GM18951 (cell line): ENCODE measurements around the gene CDX1.

ENCODE experiments used
- POLR2A ChIP-seq: IDR thresholded peaks from 4 replicates; pipeline ENCODE4 v1.6.1; 2011; ENCODE audit warnings: mild to moderate bottlenecking; ENCODE audit not compliant: insufficient read length, insufficient read depth; ENCODE audit errors: extremely low read depth
- in situ Hi-C: fragments of 300-500 bp; cut with MboI; formaldehyde crosslinking; loops from one replicate; pipeline ENCODE4 v1.12.0; 2022; ENCODE audit warnings: low sequenced_read_pairs, mixed read lengths, inconsistent platforms; ENCODE audit not compliant: unreplicated experiment

The CDX1 gene

GRCh38 chr5:150144879-150145278 is 21.7 kb upstream of the CDX1 start:
- no peak for TF ChIP-seq POLR2A
- in situ Hi-C loops: no loop called here

DNA sequence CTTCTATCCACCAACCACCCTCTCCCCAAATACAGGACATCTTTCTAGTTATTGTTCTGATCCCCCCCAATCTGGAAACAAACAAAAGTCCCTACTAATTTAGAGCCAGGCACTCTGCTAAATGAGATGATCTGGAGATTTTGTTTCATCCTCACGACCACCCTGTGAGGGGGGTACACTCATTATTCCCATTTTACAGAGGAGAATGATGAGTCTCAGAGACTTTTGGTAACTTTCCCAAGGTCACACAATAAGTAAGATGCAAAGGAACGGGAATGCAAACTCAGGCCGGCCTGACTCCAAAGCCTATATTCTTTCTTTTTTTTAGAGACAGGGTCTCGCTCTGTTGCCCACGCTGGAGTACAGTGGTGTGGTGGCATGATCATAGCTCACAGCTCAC is 20.3 kb upstream of the CDX1 start:
- in situ Hi-C loops: no loop called here
- TF ChIP-seq POLR2A: no peak

DNA sequence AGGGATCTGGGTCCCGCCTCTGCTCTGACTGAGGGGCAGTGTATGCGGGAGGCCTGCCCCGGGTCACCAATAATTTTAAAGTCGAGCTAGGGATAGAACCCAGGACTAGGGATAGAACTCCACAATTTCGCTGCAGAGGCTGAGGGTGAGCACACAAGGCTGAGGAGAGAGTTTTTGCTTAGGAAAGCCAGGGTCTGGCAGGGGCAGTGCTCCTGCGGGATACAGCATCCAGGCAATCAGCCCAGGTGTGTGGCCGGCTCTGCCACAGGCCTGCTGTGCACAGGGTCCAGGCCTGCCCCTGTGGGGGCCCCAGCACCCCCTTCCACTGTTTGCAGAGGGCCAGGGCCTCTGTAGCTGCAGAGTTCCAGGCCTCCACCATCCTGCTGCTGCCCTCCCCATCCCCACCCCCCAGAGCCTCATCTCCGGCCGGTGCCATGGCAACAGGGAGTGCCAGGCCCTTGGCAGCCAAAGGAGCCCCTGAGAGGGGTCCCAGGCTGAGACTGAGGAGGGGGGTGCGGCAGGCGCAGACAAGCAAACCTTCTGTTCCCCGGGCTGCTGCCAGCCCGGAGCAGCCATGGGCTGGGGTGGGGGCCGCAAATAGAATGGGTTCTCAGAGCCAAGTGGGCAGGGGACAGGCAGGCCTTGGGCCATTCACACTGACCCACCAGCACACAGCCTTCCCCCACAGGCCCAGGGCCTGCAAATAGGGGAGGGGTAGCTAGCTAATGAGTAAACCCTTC is 19.5 kb upstream of the CDX1 start:
- TF ChIP-seq POLR2A: no peak
- in situ Hi-C loops: no loop called here

DNA sequence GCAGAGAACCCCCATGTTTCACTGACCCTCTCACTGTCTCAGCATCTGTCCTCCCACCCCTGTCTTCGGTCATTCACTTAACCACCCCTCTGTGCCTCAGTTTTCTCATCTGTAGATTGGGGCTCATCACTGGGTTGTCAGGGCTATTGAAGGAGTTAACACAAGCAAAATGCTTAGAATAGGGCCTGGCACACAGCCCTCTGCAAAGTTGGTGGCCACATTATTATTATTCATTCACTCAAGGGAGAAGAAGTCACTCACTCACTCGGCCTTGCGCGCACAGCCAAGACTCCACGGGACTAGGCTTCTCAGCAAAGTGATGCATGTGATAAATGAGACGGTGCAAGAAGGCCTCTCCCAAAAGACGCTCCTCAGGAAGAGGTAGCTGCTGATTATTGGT is 18.9 kb upstream of the CDX1 start:
- in situ Hi-C loops: no loop called here
- TF ChIP-seq POLR2A: no peak

DNA sequence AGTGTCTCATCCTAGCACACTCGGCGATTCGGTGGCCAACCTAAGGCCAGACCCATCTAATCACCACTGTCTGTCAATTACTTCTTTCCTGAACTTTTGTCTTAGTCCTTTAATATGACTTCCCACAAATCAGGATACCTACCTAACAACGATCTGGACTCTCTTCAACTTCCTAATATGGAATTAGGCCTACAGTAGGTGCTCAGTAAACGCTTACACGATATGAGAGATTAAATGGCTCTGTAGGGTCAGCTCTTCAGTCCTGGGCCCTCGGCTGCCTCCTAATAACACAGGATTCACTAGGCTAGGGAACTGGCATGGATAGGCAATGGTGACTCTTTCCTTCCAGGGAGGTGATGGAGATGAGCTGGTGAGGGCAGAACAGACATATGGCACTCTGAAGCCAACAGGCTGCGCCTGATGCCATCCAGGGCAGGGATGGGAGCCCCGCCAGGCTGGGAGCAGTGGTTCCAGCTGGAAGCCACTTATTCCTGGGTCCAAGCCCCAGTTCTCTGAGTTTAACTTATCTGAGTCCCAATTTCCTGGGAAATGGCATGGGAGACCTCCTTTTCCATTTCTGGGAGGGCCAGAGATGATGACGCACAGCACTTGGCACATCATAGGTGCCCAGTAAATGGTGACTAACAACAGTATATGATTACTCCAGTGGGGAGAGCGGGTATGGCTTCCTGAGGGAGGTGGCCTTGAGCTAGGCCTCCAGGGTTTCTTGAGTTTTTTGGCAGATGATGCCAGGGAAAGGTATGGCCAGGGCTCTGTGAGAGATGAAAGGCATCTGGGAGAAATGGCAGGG is 18.3 kb upstream of the CDX1 start:
- TF ChIP-seq POLR2A: no peak
- in situ Hi-C loops: no loop called here

DNA sequence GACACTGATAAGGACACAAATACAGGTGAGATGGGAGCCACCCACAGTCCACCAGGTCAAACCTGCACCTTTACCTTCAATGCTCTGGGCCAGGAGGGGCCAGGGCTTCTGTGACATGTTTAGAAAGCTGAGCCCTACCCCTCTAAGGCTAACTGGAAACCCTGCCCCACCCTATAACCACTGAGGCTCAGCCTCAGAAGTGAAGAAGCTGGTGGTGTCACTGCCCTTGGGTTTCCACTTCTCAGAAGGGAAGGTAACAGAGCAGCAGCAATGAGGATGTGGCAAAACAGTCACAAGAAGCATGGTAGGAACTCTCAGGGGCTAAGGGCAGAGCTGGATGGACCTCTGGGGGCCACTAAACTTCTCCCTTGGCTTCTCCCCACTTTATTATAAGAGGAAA is 17.0 kb upstream of the CDX1 start:
- in situ Hi-C loops: no loop called here

GRCh38 chr5:150152636-150153462 is 13.7 kb upstream of the CDX1 start:
- in situ Hi-C loops: no loop called here
- TF ChIP-seq POLR2A: no peak

More for the DNA sequence above, 17.0 kb upstream of the CDX1 start:
- TF ChIP-seq POLR2A: no peak

DNA sequence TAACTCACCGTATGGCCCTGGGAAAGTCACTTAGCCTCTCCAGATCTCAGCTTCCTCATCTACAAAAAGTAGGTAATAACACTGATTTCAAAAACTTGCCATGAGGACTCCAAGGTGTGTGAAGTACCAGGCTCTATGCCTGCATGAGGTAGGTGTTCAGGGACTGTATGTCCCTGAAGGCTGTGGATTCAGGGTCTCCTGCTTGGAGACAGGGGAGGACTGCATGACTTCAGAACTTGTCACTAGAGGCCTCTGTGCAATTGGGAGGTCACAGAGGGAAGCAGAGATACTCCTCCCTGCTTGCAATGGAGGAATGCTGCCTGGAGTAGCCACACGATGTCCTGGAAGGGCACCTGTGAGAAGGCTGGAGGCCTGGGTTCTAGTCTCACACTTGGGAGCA is 13.1 kb upstream of the CDX1 start:
- no peak for TF ChIP-seq POLR2A
- in situ Hi-C loops: no loop called here

GRCh38 chr5:150153957-150154617 is 12.5 kb upstream of the CDX1 start:
- in situ Hi-C loops: no loop called here
- TF ChIP-seq POLR2A: no peak

- in situ Hi-C loops: no loop called here
- no peak for TF ChIP-seq POLR2A
Measured at GRCh38 chr5:150154618-150155128, 11.9 kb upstream of the CDX1 start.

DNA sequence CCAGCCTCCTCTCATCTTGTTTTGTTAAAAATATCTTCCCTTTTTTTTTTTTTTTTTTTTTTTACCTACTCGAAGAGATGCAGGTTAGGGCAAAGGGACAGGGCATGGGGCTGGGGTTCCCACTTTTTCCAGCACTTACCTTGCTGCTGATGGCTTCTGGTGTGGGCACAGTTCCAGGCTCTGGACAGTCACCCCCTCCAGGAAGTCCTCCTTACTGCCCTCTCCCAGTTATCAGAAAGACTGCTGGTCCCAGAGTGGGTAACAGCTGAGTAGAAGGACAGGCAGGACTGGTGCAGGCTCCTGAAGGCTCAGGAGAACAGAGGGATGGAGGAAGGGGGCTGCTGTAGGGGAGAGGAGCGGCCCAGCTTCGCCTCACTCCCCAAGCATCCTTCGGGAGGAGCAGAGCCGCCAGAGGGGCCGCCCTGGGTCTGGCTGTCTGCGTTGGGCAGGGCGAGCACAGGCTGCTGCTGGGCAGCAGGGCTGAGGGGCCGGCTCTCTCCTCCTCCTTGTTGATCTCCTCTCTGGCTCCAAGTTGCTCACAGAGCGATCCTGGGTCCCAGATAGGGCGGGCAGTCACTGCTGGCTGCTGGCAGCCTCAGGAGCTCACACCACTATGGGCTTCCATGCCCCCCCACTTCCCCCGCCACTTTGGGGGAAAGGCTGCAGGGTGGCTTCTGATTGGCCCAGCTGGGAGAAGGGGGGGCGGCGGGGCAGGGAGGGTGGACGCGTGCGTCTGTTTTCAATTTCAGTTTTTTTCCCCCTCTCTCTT is 11.1 kb upstream of the CDX1 start, which contains the start of gene PDGFRB:
Gene PDGFRB (minus strand): TSS at position 588 of the 769 bp plus-strand sequence. CDS start 18,798 bp downstream, outside the sequence.
- TF ChIP-seq POLR2A: no peak
- in situ Hi-C loops: no loop called here

GRCh38 chr5:150156027-150156368 is 10.6 kb upstream of the CDX1 start:
- TF ChIP-seq POLR2A: no peak
- in situ Hi-C loops: no loop called here
